AG09309 (cell line): ENCODE measurements around the gene TGFBI.

ENCODE experiments used
- DNase-seq: peaks from one replicate; pipeline ENCODE4 v3.0.0-alpha.2; 2010; ENCODE audit warnings: low read depth
- H3K4me3 ChIP-seq: 2 replicates; pipeline ENCODE4 v1.5.1; 2011; ENCODE audit warnings: mild to moderate bottlenecking, low read depth, low read length, moderate library complexity; ENCODE audit not compliant: control insufficient read depth
- CTCF ChIP-seq: IDR thresholded peaks from 2 replicates; pipeline ENCODE4 v1.5.1; 2011; ENCODE audit warnings: mild to moderate bottlenecking, low read depth, low read length, inconsistent platforms; ENCODE audit not compliant: insufficient read depth, control insufficient read depth; ENCODE audit errors: missing control alignments

Gene TGFBI

GRCh38 chr5:136015003-136015375 lies 13.8 kb upstream of the TGFBI start:
- H3K4me3 ChIP-seq, result no peak overlapping the region
- no peak for DNase-seq
- TF ChIP-seq CTCF, result no peak

GRCh38 chr5:136015966-136016650 lies 12.7 kb upstream of the TGFBI start:
- no peak for TF ChIP-seq CTCF
- no peak for DNase-seq

GRCh38 chr5:136016945-136017530 lies 11.8 kb upstream of the TGFBI start:
- TF ChIP-seq CTCF, result peak; percentile 21
- peak; percentile 80 for DNase-seq
- H3K4me3 ChIP-seq, result no peak overlapping the region

More at GRCh38 chr5:136015966-136016650, 12.7 kb upstream of the TGFBI start:
- no peak overlapping the region for H3K4me3 ChIP-seq

- H3K4me3 ChIP-seq, result no peak overlapping the region
- peak; percentile 97 for DNase-seq
- TF ChIP-seq CTCF, result peak; percentile 52
Observed at GRCh38 chr5:136018814-136019783, 9.7 kb upstream of the TGFBI start.

- TF ChIP-seq CTCF, result no peak
- no peak for DNase-seq
Observed at GRCh38 chr5:136020001-136020382, 8.8 kb upstream of the TGFBI start.

GRCh38 chr5:136020383-136021015 lies 8.3 kb upstream of the TGFBI start:
- DNase-seq, result peak; percentile 88
- no peak overlapping the region for H3K4me3 ChIP-seq
- TF ChIP-seq CTCF, result no peak

More at GRCh38 chr5:136020001-136020382, 8.8 kb upstream of the TGFBI start:
- H3K4me3 ChIP-seq, result no peak overlapping the region
